HCT116 (cell line): ENCODE measurements around the gene MAP2K6. TPM values are rescaled to one million over a fixed set of nuclear protein-coding genes. Genes with fewer than 3 reads are reported as not detected.

Experiments
- ATAC-seq: fragments of 200-7000 bp; cut with Tn5 transposase; 2 replicates; pipeline ENCODE4 v1.9.1; 2020; ENCODE audit warnings: mild to moderate bottlenecking, moderate library complexity
- BruUV-seq: library from RNA; stranded (reverse); fragments of 400-500 nt; replicated peaks from 2 replicates; lab custom pipeline; 2021; lab: Mats Ljungman, UMichigan
- CTCF ChIA-PET: fragments of 300-600 bp; sonication (Branson Sonifier 250); formaldehyde crosslinking; loops from one replicate; lab custom pipeline; 2021; ENCODE audit warnings: antibody characterized with exemption; lab: Charles Lee
- POLR2A ChIA-PET: fragments of 300-600, 350-600 bp; sonication (Branson Sonifier 250); formaldehyde crosslinking; loops from one replicate; lab custom pipeline; 2021; ENCODE audit warnings: antibody characterized with exemption; lab: Charles Lee
- RAD21 ChIA-PET, 2 experiments: fragments of 300-600 bp; sonication (Branson Sonifier 250); formaldehyde crosslinking; loops; one replicate each; lab custom pipeline; 2023; ENCODE audit warnings: low total read pairs in 2 of 2; ENCODE audit not compliant: uncharacterized antibody in 2 of 2, unreplicated experiment in 2 of 2, low non-redundant PET in 1 of 2; lab: Charles Lee
- DNase-seq: peaks from one replicate; pipeline ENCODE4 v3.0.0-alpha.2; 2010; ENCODE audit warnings: low read depth, low spot score
- H2AFZ ChIP-seq: fragments of 200-600 bp; shearing (Covaris generic), sonication (generic); 2 replicates; pipeline ENCODE4 v1.6.1; 2017; ENCODE audit warnings: low read depth, mixed run types, mixed read lengths, antibody characterized with exemption, low read length; ENCODE audit not compliant: poor library complexity, severe bottlenecking
- H3K27ac ChIP-seq: 2 replicates; pipeline ENCODE4 v1.5.1; 2012; ENCODE audit warnings: low read depth, low read length
- H3K27me3 ChIP-seq: fragments of 200-600 bp; sonication (generic); 2 replicates; pipeline ENCODE4 v1.6.1; 2016; ENCODE audit warnings: mixed run types, low read length, mixed read lengths; ENCODE audit not compliant: insufficient read depth
- H3K36me3 ChIP-seq, 2 experiments: fragments of 200-500 bp in 1 of 2; fragments of 200-600 bp in 1 of 2; sonication (Bioruptor generic) in 1 of 2; sonication (generic) in 1 of 2; 2 replicates each; pipeline versions ENCODE4 v1.5.1 to v1.6.1; 2014 to 2016; ENCODE audit warnings: low read length in 2 of 2, inconsistent platforms in 1 of 2, mixed read lengths in 1 of 2, mixed run types in 1 of 2; ENCODE audit not compliant: insufficient read depth in 2 of 2, control insufficient read depth in 1 of 2
- H3K4me1 ChIP-seq, 2 experiments: fragments of 200-600 bp in 1 of 2; sonication (generic) in 1 of 2; 2 replicates each; pipeline versions ENCODE4 v1.5.1 to v1.6.1; 2012 to 2017; ENCODE audit warnings: low read length in 2 of 2, inconsistent platforms in 1 of 2, mild to moderate bottlenecking in 1 of 2, mixed read lengths in 1 of 2, mixed run types in 1 of 2, moderate library complexity in 1 of 2; ENCODE audit not compliant: insufficient read depth in 2 of 2, control insufficient read depth in 1 of 2
- H3K4me2 ChIP-seq: fragments of 200-600 bp; sonication (generic); 2 replicates; pipeline ENCODE4 v1.6.1; 2017; ENCODE audit warnings: mixed run types, low read length, mixed read lengths
- H3K4me3 ChIP-seq, 2 experiments: fragments of 200-600 bp in 1 of 2; sonication (generic) in 1 of 2; replicated peaks in 1 of 2; 2 replicates each; pipeline ENCODE4 v1.5.1; 2011 to 2016; ENCODE audit warnings: low read length in 2 of 2, control low read depth in 1 of 2, low read depth in 1 of 2, mild to moderate bottlenecking in 1 of 2, mixed read lengths in 1 of 2, mixed run types in 1 of 2
- H3K79me2 ChIP-seq: fragments of 200-600 bp; sonication (generic); 2 replicates; pipeline ENCODE4 v1.6.1; 2017; ENCODE audit warnings: mild to moderate bottlenecking, mixed run types, low read length, moderate library complexity, mixed read lengths; ENCODE audit not compliant: insufficient read depth
- H3K9ac ChIP-seq: fragments of 200-600 bp; sonication (generic); 2 replicates; pipeline ENCODE4 v1.6.1; 2016; ENCODE audit warnings: low read length, mixed read lengths
- H3K9me2 ChIP-seq: fragments of 200-600 bp; sonication (generic), shearing (Covaris generic); 2 replicates; pipeline ENCODE4 v1.6.1; 2017; ENCODE audit warnings: mixed run types, mild to moderate bottlenecking, moderate library complexity; ENCODE audit not compliant: insufficient read depth
- H3K9me3 ChIP-seq, 2 experiments: fragments of 200-500 bp in 1 of 2; fragments of 200-600 bp in 1 of 2; sonication (Bioruptor generic) in 1 of 2; sonication (generic) in 1 of 2; 2 replicates each; pipeline ENCODE4 v1.6.1; 2014 to 2017; ENCODE audit warnings: low read length in 2 of 2, mixed read lengths in 2 of 2, inconsistent platforms in 1 of 2, low read depth in 1 of 2, mild to moderate bottlenecking in 1 of 2, mixed run types in 1 of 2, moderate library complexity in 1 of 2; ENCODE audit not compliant: control insufficient read depth in 1 of 2, insufficient read depth in 1 of 2
- H4K20me1 ChIP-seq: fragments of 200-600 bp; sonication (generic), shearing (Covaris generic); 2 replicates; pipeline ENCODE4 v1.6.1; 2017; ENCODE audit warnings: mixed run types, mild to moderate bottlenecking, moderate library complexity; ENCODE audit not compliant: insufficient read depth
- CTCF ChIP-seq, 3 experiments: fragments of 200-600 bp in 1 of 3; sonication (generic) in 1 of 3; IDR thresholded peaks in 2 of 3; conservative IDR thresholded peaks in 1 of 3; 2 replicates each; pipeline ENCODE4 v1.5.1; 2012 to 2017; ENCODE audit warnings: low read depth in 2 of 3, low read length in 2 of 3, antibody characterized with exemption in 1 of 3, borderline replicate concordance in 1 of 3, control low read depth in 1 of 3, mild to moderate bottlenecking in 1 of 3, mixed read lengths in 1 of 3, mixed run types in 1 of 3, moderate library complexity in 1 of 3; ENCODE audit not compliant: insufficient read depth in 1 of 3
- EZH2 ChIP-seq: fragments of 200-600 bp; sonication (generic); IDR thresholded peaks from 2 replicates; pipeline ENCODE4 v1.6.1; 2017; ENCODE audit warnings: antibody characterized with exemption, mixed run types
- FOSL1 ChIP-seq: IDR thresholded peaks from 2 replicates; pipeline ENCODE4 v1.6.1; 2012; ENCODE audit warnings: low read depth
- JUND ChIP-seq: IDR thresholded peaks from 2 replicates; pipeline ENCODE4 v1.6.1; 2012
- POLR2AphosphoS5 ChIP-seq: IDR thresholded peaks from 2 replicates; pipeline ENCODE4 v1.6.1; 2011; ENCODE audit warnings: mild to moderate bottlenecking, low read depth, low read length, moderate library complexity
- SIN3A ChIP-seq: IDR thresholded peaks from 2 replicates; pipeline ENCODE4 v1.6.1; 2012; ENCODE audit warnings: low read depth
- ZBTB33 ChIP-seq: IDR thresholded peaks from 2 replicates; pipeline ENCODE4 v1.6.1; 2011; ENCODE audit warnings: mild to moderate bottlenecking, low read length, moderate library complexity; ENCODE audit not compliant: insufficient replicate concordance; ENCODE audit errors: extremely low read depth
- ZFX ChIP-seq: fragments of 450-650 bp; IDR thresholded peaks from 2 replicates; pipeline ENCODE4 v1.6.1; 2017
- ZNF274 ChIP-seq: fragments of 200-500 bp; sonication (Bioruptor generic); IDR thresholded peaks from 2 replicates; pipeline ENCODE4 v1.6.1; 2014; ENCODE audit warnings: mild to moderate bottlenecking, low read depth, low read length, inconsistent platforms
- intact Hi-C: fragments of 100-400 bp; cut with micrococcal nuclease; formaldehyde crosslinking; loops from 2 replicates; pipeline ENCODE4 v1.10.0; 2022
- total RNA-seq: library from RNA; stranded (reverse); gene quantifications from one replicate; pipeline ENCODE4 v1.2.1, GENCODE V29; 2021; ENCODE audit not compliant: unreplicated experiment

MAP2K6 gene
- total RNA-seq, 1 experiment from 2014 or later, result 0.22 TPM

- H3K9me3 ChIP-seq, result no peaks in the 10 kb centered on the region
- BruUV-seq, result no TSS peak
- TF ChIP-seq ZBTB33 (no peak), POLR2AphosphoS5 (no peak), CTCF (IDR thresholded peaks at IDR 0.05 in 2 of 3, conservative IDR thresholded peaks at IDR 0.05 in 1 of 3; ENCODE audit: borderline replicate concordance in 1 of 3, insufficient read depth in 1 of 3, low read depth in 2 of 3, low read length in 2 of 3) (no peak)
- no peak overlapping the region for H3K27ac ChIP-seq
- H3K4me3 ChIP-seq, result no peak overlapping the region
- intact Hi-C loops, result no loop called here
- H3K9me2 ChIP-seq, result no peaks in the 10 kb centered on the region
- H3K36me3 ChIP-seq, result no peaks in the 10 kb centered on the region
- DNase-seq, result no peak
- H3K4me2 ChIP-seq, result no peak overlapping the region
- no peaks in the 10 kb centered on the region for H3K79me2 ChIP-seq
- ChIA-PET CTCF (interaction anchor here (1.7 kb wide), 1 partner anchor 14 kb away, joined by 10 read pairs; no protein-coding TSS in a partner anchor), RAD21 (no interaction called here), POLR2A (no interaction called here)
- H4K20me1 ChIP-seq, result no peaks in the 10 kb centered on the region
- H2AFZ ChIP-seq, result no peak overlapping the region
- H3K9ac ChIP-seq, result no peak overlapping the region
- ATAC-seq, result no peak
- H3K4me1 ChIP-seq, result no peaks in the 10 kb centered on the region
- no peaks in the 10 kb centered on the region for H3K27me3 ChIP-seq
Observed at GRCh38 chr17:69540356-69540755, 125.9 kb downstream of the MAP2K6 start.

GRCh38 chr17:69547230-69547629 is 132.7 kb downstream of the MAP2K6 start:
- no peak overlapping the region for H3K4me2 ChIP-seq
- DNase-seq, result no peak
- H3K4me1 ChIP-seq, result no peaks in the 10 kb centered on the region
- H3K9me3 ChIP-seq, result no peaks in the 10 kb centered on the region
- H3K9ac ChIP-seq, result no peak overlapping the region
- no peaks in the 10 kb centered on the region for H3K36me3 ChIP-seq
- no peaks in the 10 kb centered on the region for H3K9me2 ChIP-seq
- no peaks in the 10 kb centered on the region for H4K20me1 ChIP-seq
- H3K27ac ChIP-seq, result no peak overlapping the region
- ChIA-PET RAD21 (no interaction called here), POLR2A (no interaction called here), CTCF (no interaction called here)
- H3K79me2 ChIP-seq, result no peaks in the 10 kb centered on the region
- ATAC-seq, result no peak
- intact Hi-C loops, result no loop called here
- BruUV-seq, result no TSS peak
- no peak overlapping the region for H3K4me3 ChIP-seq
- no peak overlapping the region for H2AFZ ChIP-seq
- H3K27me3 ChIP-seq, result no peaks in the 10 kb centered on the region
- no peak for TF ChIP-seq EZH2
- no peak for TF ChIP-seq ZFX
- TF ChIP-seq FOSL1, result no peak
- no peak for TF ChIP-seq SIN3A
- TF ChIP-seq CTCF (IDR thresholded peaks at IDR 0.05 in 2 of 3, conservative IDR thresholded peaks at IDR 0.05 in 1 of 3; ENCODE audit: borderline replicate concordance in 1 of 3, insufficient read depth in 1 of 3, low read depth in 2 of 3, low read length in 2 of 3), result no peak
- no peak for TF ChIP-seq JUND
- no peak for TF ChIP-seq ZNF274
